H1 (cell line): Measurements from ENCODE around the gene IL1A.

Experiments
- EP300 ChIP-seq, 2 experiments: IDR thresholded peaks; 1 replicate in 1 of 2; 2 replicates in 1 of 2; pipeline ENCODE4 v1.6.1; 2011 to 2012; ENCODE audit warnings: low read depth in 2 of 2, low read length in 2 of 2, mild to moderate bottlenecking in 2 of 2, borderline replicate concordance in 1 of 2, inconsistent platforms in 1 of 2, moderate library complexity in 1 of 2
- EZH2 ChIP-seq: fragments of 200-600 bp; sonication (generic); IDR thresholded peaks from 2 replicates; pipeline ENCODE4 v1.7.1; 2012; ENCODE audit warnings: low read depth, mild to moderate bottlenecking, moderate library complexity, low read length, inconsistent platforms; ENCODE audit not compliant: severe bottlenecking
- POLR2A ChIP-seq, 2 experiments: IDR thresholded peaks; 1 replicate in 1 of 2; 2 replicates in 1 of 2; pipeline ENCODE4 v1.6.1; 2011; ENCODE audit warnings: low read depth in 2 of 2, low read length in 2 of 2, mild to moderate bottlenecking in 2 of 2; ENCODE audit errors: control extremely low read depth in 1 of 2
- POLR2AphosphoS5 ChIP-seq: IDR thresholded peaks from 2 replicates; pipeline ENCODE4 v1.6.1; 2011; ENCODE audit warnings: low read depth, low read length
- SP1 ChIP-seq: IDR thresholded peaks from 2 replicates; pipeline ENCODE4 v1.6.1; 2011; ENCODE audit warnings: low read depth, low read length
- SP4 ChIP-seq: IDR thresholded peaks from 2 replicates; pipeline ENCODE4 v1.6.1; 2012; ENCODE audit warnings: low read length, inconsistent platforms
- TAF1 ChIP-seq: IDR thresholded peaks from 2 replicates; pipeline ENCODE4 v1.6.1; 2011; ENCODE audit warnings: mild to moderate bottlenecking, low read depth, low read length
- TF ChIP-seq, protein P1 (sequence below), 3 experiments: IDR thresholded peaks; 1 replicate in 2 of 3; 2 replicates in 1 of 3; pipeline versions ENCODE4 v1.5.1 to v1.6.1; 2011; ENCODE audit warnings: low read length in 3 of 3, mild to moderate bottlenecking in 3 of 3, inconsistent platforms in 2 of 3, low read depth in 1 of 3, moderate library complexity in 1 of 3; ENCODE audit not compliant: insufficient read depth in 1 of 3; ENCODE audit errors: control extremely low read depth in 1 of 3

DNA sequence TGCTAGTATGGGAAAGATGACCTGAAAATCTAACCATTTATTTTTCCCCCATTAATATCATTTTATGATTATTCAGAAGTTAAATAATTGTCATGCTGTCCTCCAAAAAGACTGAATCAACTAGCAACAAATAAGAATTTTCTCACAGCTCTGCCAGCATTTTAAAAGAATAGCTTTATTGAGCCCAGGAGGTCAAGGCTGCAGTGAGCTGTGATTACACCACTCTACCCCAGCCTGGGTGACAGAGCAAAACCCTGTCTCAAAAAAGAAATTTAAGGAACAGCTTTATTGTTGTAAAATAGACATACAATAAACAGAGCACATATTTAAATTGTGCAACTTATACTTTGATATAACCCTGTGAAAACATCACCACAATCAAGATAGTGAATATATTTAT lies 24.8 kb upstream of the IL1A start:
- TF ChIP-seq POLR2AphosphoS5 (no peak), SP4 (no peak), EP300 (IDR thresholded peaks at IDR 0.05; ENCODE audit: borderline replicate concordance in 1 of 2, low read depth in 2 of 2, low read length in 2 of 2) (no peak), TAF1 (no peak), POLR2A (IDR thresholded peaks at IDR 0.05; ENCODE audit: control extremely low read depth in 1 of 2, low read depth in 2 of 2, low read length in 2 of 2) (no peak), EZH2 (no peak), SP1 (no peak)
- TF ChIP-seq, protein P1, sequence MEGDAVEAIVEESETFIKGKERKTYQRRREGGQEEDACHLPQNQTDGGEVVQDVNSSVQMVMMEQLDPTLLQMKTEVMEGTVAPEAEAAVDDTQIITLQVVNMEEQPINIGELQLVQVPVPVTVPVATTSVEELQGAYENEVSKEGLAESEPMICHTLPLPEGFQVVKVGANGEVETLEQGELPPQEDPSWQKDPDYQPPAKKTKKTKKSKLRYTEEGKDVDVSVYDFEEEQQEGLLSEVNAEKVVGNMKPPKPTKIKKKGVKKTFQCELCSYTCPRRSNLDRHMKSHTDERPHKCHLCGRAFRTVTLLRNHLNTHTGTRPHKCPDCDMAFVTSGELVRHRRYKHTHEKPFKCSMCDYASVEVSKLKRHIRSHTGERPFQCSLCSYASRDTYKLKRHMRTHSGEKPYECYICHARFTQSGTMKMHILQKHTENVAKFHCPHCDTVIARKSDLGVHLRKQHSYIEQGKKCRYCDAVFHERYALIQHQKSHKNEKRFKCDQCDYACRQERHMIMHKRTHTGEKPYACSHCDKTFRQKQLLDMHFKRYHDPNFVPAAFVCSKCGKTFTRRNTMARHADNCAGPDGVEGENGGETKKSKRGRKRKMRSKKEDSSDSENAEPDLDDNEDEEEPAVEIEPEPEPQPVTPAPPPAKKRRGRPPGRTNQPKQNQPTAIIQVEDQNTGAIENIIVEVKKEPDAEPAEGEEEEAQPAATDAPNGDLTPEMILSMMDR (IDR thresholded peaks at IDR 0.05; ENCODE audit: control extremely low read depth in 1 of 3, insufficient read depth in 1 of 3, low read depth in 1 of 3, low read length in 3 of 3), result no peak
